Measurements from ENCODE around the gene GMDS. TPM values are rescaled to one million over a fixed set of nuclear protein-coding genes. Genes with fewer than 3 reads are reported as not detected.
A peak's percentile ranks its signal among the peaks of the same experiment; 100 is the strongest.

The GMDS gene
- total and polyA plus RNA-seq, 11 donors = 4.5 to 10.7 (median 7.0) TPM

GRCh38 chr6:2196079-2196679 is 49.2 kb downstream of the GMDS start:
- intact Hi-C loops (cut with DNase I) = loop anchor here in 9 of 10 donors (1.0 to 10.0 kb wide), 12 partner anchors 71 to 600 kb away; no protein-coding TSS in a partner anchor
- no peaks in the 10 kb centered on the region for H3K36me3 ChIP-seq
- H3K4me3 ChIP-seq = no peak overlapping the region
- TF ChIP-seq POLR2A (IDR thresholded peaks at IDR 0.05) (no peak), CTCF (IDR thresholded peaks at IDR 0.05) (peak; percentile 69 to 90 (median 78))
- no peak overlapping the region for H3K27ac ChIP-seq
- H3K4me1 ChIP-seq = peaks cover 0 to 21% (median 7%) of the 10 kb centered on the region in 12 donors
- no peaks in the 10 kb centered on the region for H3K9me3 ChIP-seq
- DNase-seq (peak in 1 of 5 donors; percentile 16), ATAC-seq (peak in 3 of 4 donors; percentile 74 to 80 (median 77))
- no peaks in the 10 kb centered on the region for H3K27me3 ChIP-seq
- WGBS, 4 donors = 4 to 14% (median 8%) methylated on average over 1 of the region's 1 CpG

GRCh38 chr6:2194643-2195042 is 50.8 kb downstream of the GMDS start:
- intact Hi-C loops (cut with DNase I) = loop anchor here in 9 of 10 donors (2.0 to 10.0 kb wide), 12 partner anchors 70 to 598 kb away; no protein-coding TSS in a partner anchor
- WGBS, 4 donors = 88 to 94% (median 90%) methylated on average over 4 of the region's 4 CpGs
- H3K9me3 ChIP-seq = no peaks in the 10 kb centered on the region

GRCh38 chr6:2193931-2194330 is 51.5 kb downstream of the GMDS start:
- Histone ChIP-seq H3K4me1 (peaks cover 0 to 21% (median 7%) of the 10 kb centered on the region in 12 donors), H3K27me3 (no peaks in the 10 kb centered on the region), H3K4me3 (no peak overlapping the region), H3K27ac (no peak overlapping the region), H3K9me3 (no peaks in the 10 kb centered on the region), H3K36me3 (no peaks in the 10 kb centered on the region)
- ATAC-seq (no peak), DNase-seq (no peak)
- TF ChIP-seq POLR2A (IDR thresholded peaks at IDR 0.05) (no peak), CTCF (IDR thresholded peaks at IDR 0.05) (no peak)
- intact Hi-C loops (cut with DNase I) = loop anchor here in 7 of 10 donors (2.0 to 10.0 kb wide), 9 partner anchors 69 to 597 kb away; no protein-coding TSS in a partner anchor
- 88 to 100% (median 99%) methylated on average over 5 of the region's 5 CpGs for WGBS, 4 donors

More at GRCh38 chr6:2194643-2195042, 50.8 kb downstream of the GMDS start:
- TF ChIP-seq POLR2A (IDR thresholded peaks at IDR 0.05) = no peak
- no peak for TF ChIP-seq CTCF (IDR thresholded peaks at IDR 0.05)
- Histone ChIP-seq H3K27ac (no peak overlapping the region), H3K4me1 (peaks cover 0 to 21% (median 7%) of the 10 kb centered on the region in 12 donors), H3K36me3 (no peaks in the 10 kb centered on the region), H3K4me3 (no peak overlapping the region), H3K27me3 (no peaks in the 10 kb centered on the region)
- DNase-seq (no peak), ATAC-seq (no peak)

- H3K27me3 ChIP-seq = no peaks in the 10 kb centered on the region
- peaks cover 0 to 21% (median 7%) of the 10 kb centered on the region in 12 donors for H3K4me1 ChIP-seq
- no peak overlapping the region for H3K4me3 ChIP-seq
- WGBS, 4 donors = 85 to 96% (median 87%) methylated on average over 5 of the region's 5 CpGs
- intact Hi-C loops (cut with DNase I) = loop anchor here in 5 of 10 donors (5.0 to 10.0 kb wide), 6 partner anchors 68 to 502 kb away; no protein-coding TSS in a partner anchor
- ATAC-seq = no peak
- no peak overlapping the region for H3K27ac ChIP-seq
- no peaks in the 10 kb centered on the region for H3K36me3 ChIP-seq
- DNase-seq = no peak
- TF ChIP-seq POLR2A (IDR thresholded peaks at IDR 0.05) (no peak), CTCF (IDR thresholded peaks at IDR 0.05) (no peak)
- no peaks in the 10 kb centered on the region for H3K9me3 ChIP-seq
Measured at GRCh38 chr6:2192976-2193375, 52.4 kb downstream of the GMDS start.

Data from heart left ventricle (tissue), 16 donors.